DOHH2 (cell line): Measurements from ENCODE around the gene KRT76.

ENCODE experiments used
- H3F3A ChIP-seq: fragments of 200-600 bp; sonication (generic), shearing (Covaris generic); 2 replicates; pipeline ENCODE4 v1.6.0; 2016; ENCODE audit warnings: antibody characterized with exemption, mild to moderate bottlenecking; ENCODE audit not compliant: control insufficient read depth, insufficient read depth
- H3K27ac ChIP-seq: fragments of 200-600 bp; sonication (generic); 2 replicates; pipeline ENCODE4 v1.5.1; 2014; ENCODE audit warnings: low read depth, mild to moderate bottlenecking, low read length, moderate library complexity
- H3K27me3 ChIP-seq: fragments of 200-600 bp; sonication (generic); 2 replicates; pipeline ENCODE4 v1.6.1; 2014; ENCODE audit warnings: mild to moderate bottlenecking, low read length, mixed read lengths; ENCODE audit not compliant: control insufficient read depth
- H3K36me3 ChIP-seq: fragments of 200-600 bp; sonication (generic); 2 replicates; pipeline ENCODE4 v1.6.1; 2014; ENCODE audit warnings: mild to moderate bottlenecking, low read length, moderate library complexity, mixed read lengths; ENCODE audit not compliant: control insufficient read depth
- H3K4me1 ChIP-seq: fragments of 200-600 bp; sonication (generic); 2 replicates; pipeline ENCODE4 v1.6.1; 2014; ENCODE audit warnings: mild to moderate bottlenecking, low read length, mixed read lengths; ENCODE audit not compliant: control insufficient read depth
- H3K4me2 ChIP-seq: fragments of 200-600 bp; sonication (generic); 2 replicates; pipeline ENCODE4 v1.6.0; 2014; ENCODE audit warnings: mild to moderate bottlenecking, low read length, moderate library complexity
- H3K4me3 ChIP-seq: fragments of 200-600 bp; sonication (generic); 2 replicates; pipeline ENCODE4 v1.5.1; 2014; ENCODE audit warnings: mild to moderate bottlenecking, low read length, mixed read lengths
- H3K79me2 ChIP-seq: fragments of 200-600 bp; sonication (generic); 2 replicates; pipeline ENCODE4 v1.6.1; 2014; ENCODE audit warnings: mild to moderate bottlenecking, low read length, mixed read lengths; ENCODE audit not compliant: control insufficient read depth
- H3K9me2 ChIP-seq: fragments of 200-600 bp; sonication (generic); replicated peaks from 2 replicates; pipeline ENCODE4 v1.6.1; 2014; ENCODE audit warnings: mild to moderate bottlenecking, low read length, mixed read lengths; ENCODE audit not compliant: control insufficient read depth
- H3K9me3 ChIP-seq: fragments of 200-600 bp; sonication (generic); 2 replicates; pipeline ENCODE4 v1.6.1; 2014; ENCODE audit warnings: antibody characterized with exemption, low read length, mixed read lengths; ENCODE audit not compliant: control insufficient read depth, insufficient read depth
- H4K20me1 ChIP-seq: fragments of 200-600 bp; sonication (generic); 2 replicates; pipeline ENCODE4 v1.6.0; 2014; ENCODE audit warnings: low read depth, mild to moderate bottlenecking, antibody characterized with exemption, low read length, moderate library complexity; ENCODE audit not compliant: control insufficient read depth, insufficient read depth
- CTCF ChIP-seq: fragments of 200-600 bp; sonication (generic); IDR thresholded peaks from one replicate; pipeline ENCODE4 v1.5.1; 2014; ENCODE audit warnings: antibody characterized with exemption, mild to moderate bottlenecking, low read depth, low read length; ENCODE audit not compliant: poor library complexity, severe bottlenecking
- EZH2phosphoT487 ChIP-seq: fragments of 200-600 bp; sonication (generic); IDR thresholded peaks from 2 replicates; pipeline ENCODE4 v1.6.1; 2017; ENCODE audit warnings: borderline replicate concordance, mild to moderate bottlenecking, antibody characterized with exemption, low read length, moderate library complexity, mixed read lengths

Gene KRT76

GRCh38 chr12:52800259-52800917 is 23.2 kb upstream of the KRT76 start:
- no peak overlapping the region for H3K4me2 ChIP-seq
- H3F3A ChIP-seq: no peaks in the 10 kb centered on the region
- H3K4me1 ChIP-seq: no peaks in the 10 kb centered on the region

DNA sequence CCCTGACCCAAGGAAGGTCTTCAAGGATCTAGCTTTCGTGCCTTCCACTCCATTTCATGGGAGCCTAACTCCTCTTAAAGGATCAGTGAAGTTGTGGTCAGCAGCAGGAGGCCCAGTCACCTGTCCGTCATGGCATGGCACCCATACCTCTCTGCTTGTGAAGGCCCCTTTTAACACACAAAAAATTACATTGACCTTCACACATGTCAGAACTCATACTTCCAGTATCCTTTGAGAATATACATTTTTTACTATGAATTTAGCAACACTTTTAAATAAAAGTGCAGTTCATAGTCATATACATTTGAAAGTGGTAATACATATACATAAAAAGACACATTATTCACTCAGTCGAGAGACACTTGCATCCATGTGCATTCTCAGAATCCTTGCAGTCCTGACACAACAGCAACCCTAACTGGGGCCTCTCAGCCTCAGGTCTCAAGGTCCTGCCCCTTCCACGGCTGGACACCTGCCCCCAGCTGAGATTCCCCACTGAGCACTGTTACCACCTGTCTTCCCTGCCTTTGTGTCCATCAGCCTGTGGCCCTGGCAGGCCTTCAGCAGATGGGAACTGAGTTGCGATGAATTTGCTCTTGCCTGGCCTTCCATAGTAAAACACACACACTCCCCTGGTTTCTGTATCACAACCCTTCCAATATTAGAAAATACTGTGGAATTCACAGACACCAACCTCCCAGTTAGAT is 22.5 kb upstream of the KRT76 start:
- H3F3A ChIP-seq: no peaks in the 10 kb centered on the region
- H3K4me1 ChIP-seq: no peaks in the 10 kb centered on the region
- H3K9me3 ChIP-seq: no peaks in the 10 kb centered on the region
- no peaks in the 10 kb centered on the region for H4K20me1 ChIP-seq
- H3K9me2 ChIP-seq: no peaks in the 10 kb centered on the region
- H3K4me3 ChIP-seq: no peak overlapping the region
- no peak overlapping the region for H3K4me2 ChIP-seq
- no peak overlapping the region for H3K27ac ChIP-seq
- no peaks in the 10 kb centered on the region; the same call in 1 of the 2 replicates for H3K27me3 ChIP-seq
- TF ChIP-seq EZH2phosphoT487: no peak
- no peak for TF ChIP-seq CTCF
- no peaks in the 10 kb centered on the region for H3K36me3 ChIP-seq
- H3K79me2 ChIP-seq: no peaks in the 10 kb centered on the region

More at GRCh38 chr12:52800259-52800917, 23.2 kb upstream of the KRT76 start:
- Histone ChIP-seq H3K9me3 (no peaks in the 10 kb centered on the region), H3K79me2 (no peaks in the 10 kb centered on the region), H4K20me1 (no peaks in the 10 kb centered on the region), H3K27ac (no peak overlapping the region), H3K4me3 (no peak overlapping the region), H3K36me3 (no peaks in the 10 kb centered on the region), H3K27me3 (no peaks in the 10 kb centered on the region; the same call in 1 of the 2 replicates), H3K9me2 (no peaks in the 10 kb centered on the region)
- TF ChIP-seq EZH2phosphoT487 (no peak), CTCF (no peak)

DNA sequence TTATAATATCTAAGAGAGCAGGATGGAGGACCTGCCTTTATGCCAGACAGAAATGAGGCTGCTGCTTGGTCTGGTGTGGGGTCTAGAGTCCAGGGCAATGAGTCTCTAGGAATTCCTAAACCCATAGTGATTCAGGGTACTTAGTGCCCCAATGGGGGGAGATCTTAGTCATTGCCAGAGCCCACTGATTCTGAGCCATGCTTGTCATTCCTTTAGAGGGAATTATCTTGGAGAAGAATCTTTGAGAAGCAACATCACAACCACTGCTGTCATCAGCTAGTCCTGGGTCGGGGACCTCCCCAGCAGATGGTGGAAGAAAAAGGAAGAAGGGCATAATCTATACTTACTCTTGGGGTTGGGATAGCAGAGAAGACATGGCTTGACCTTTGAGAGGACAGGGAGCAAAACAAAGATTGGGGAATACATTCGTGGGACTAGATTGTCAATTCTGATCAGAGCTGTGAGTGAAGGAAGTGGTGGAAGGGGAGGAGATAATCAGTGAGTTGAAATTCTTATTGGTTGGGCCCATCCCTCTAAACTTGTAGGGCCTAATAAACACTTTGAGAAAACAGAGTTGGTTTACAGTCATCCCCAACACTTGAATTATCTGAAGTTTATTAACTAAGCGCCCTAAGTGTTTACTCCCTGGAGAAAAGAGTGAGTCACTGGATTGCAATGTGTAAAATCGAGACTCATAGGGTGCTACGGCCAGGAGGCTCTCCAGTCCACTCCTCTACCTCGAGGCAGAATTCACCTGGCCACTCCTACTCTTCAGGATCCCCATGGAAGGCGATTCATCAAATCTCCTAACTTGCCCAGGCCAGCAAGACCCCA is 21.7 kb upstream of the KRT76 start:
- no peak overlapping the region for H3K4me3 ChIP-seq
- no peak overlapping the region for H3K27ac ChIP-seq
- no peaks in the 10 kb centered on the region for H4K20me1 ChIP-seq
- no peaks in the 10 kb centered on the region for H3F3A ChIP-seq
- no peaks in the 10 kb centered on the region for H3K9me2 ChIP-seq
- no peaks in the 10 kb centered on the region for H3K4me1 ChIP-seq
- no peak overlapping the region for H3K4me2 ChIP-seq
- no peaks in the 10 kb centered on the region for H3K36me3 ChIP-seq
- no peak for TF ChIP-seq CTCF
- no peak for TF ChIP-seq EZH2phosphoT487
- no peaks in the 10 kb centered on the region for H3K79me2 ChIP-seq
- no peaks in the 10 kb centered on the region; the same call in 1 of the 2 replicates for H3K27me3 ChIP-seq
- no peaks in the 10 kb centered on the region for H3K9me3 ChIP-seq
